Heart right ventricle (tissue), 16 donors: ENCODE data around the gene ZNHIT2. TPM values are rescaled to one million over a fixed set of nuclear protein-coding genes. Genes with fewer than 3 reads are reported as not detected.

Source experiments
- ATAC-seq, 8 donors: fragments of 200-7000 bp; cut with Tn5 transposase; one replicate each; pipeline ENCODE4 v1.9.1; 2020; ENCODE audit warnings: mild to moderate bottlenecking in 8 of 8, moderate library complexity in 8 of 8, moderate number of reproducible peaks in 1 of 8
- DNase-seq, 2 donors: peaks; one replicate each; pipeline ENCODE4 v3.0.0-alpha.2; 2020
- H3K27ac ChIP-seq, 10 donors: fragments of 200-600 bp; sonication (generic) in 2 of 10; one replicate each; pipeline versions ENCODE4 v1.5.0 to v1.8.0; 2020 to 2022; ENCODE audit warnings: mild to moderate bottlenecking in 3 of 10
- H3K27me3 ChIP-seq, 7 donors: fragments of 200-600 bp; one replicate each; pipeline ENCODE4 v1.8.0; 2021 to 2022; ENCODE audit warnings: mild to moderate bottlenecking in 2 of 7
- H3K36me3 ChIP-seq, 9 donors: fragments of 200-600 bp; sonication (generic) in 1 of 9; one replicate each; pipeline versions ENCODE4 v1.5.0 to v1.8.0; 2020 to 2022; ENCODE audit warnings: mild to moderate bottlenecking in 2 of 9
- H3K4me1 ChIP-seq, 9 donors: fragments of 200-600 bp; sonication (generic) in 1 of 9; one replicate each; pipeline versions ENCODE4 v1.5.0 to v1.8.0; 2020 to 2022; ENCODE audit warnings: mild to moderate bottlenecking in 4 of 9
- H3K4me3 ChIP-seq, 10 donors: fragments of 200-600 bp; sonication (generic) in 2 of 10; one replicate each; pipeline versions ENCODE4 v1.5.0 to v1.8.0; 2020 to 2022; ENCODE audit warnings: mild to moderate bottlenecking in 7 of 10, moderate library complexity in 2 of 10
- H3K9me3 ChIP-seq, 11 donors: fragments of 200-600 bp in 10 of 11; sonication (generic) in 2 of 11; one replicate each; pipeline versions ENCODE4 v1.5.0 to v1.8.0; 2013 to 2022; ENCODE audit warnings: mild to moderate bottlenecking in 2 of 11, control low read depth in 1 of 11, moderate library complexity in 1 of 11
- WGBS, 2 donors: extraction: QIAGEN DNeasy Blood & Tissue Kit; methylation state at CpG; one replicate each; pipeline ENCODE4 v1.1.7; 2013; ENCODE audit warnings: inconsistent platforms in 1 of 2; 5-methylcytosine and 5-hydroxymethylcytosine counted together
- intact Hi-C, 10 donors: fragments of 100-400 bp; cut with DNase I; formaldehyde crosslinking; loops; one replicate each; pipeline versions ENCODE4 v1.11.1 to v1.14.2; 2022
- polyA plus RNA-seq, 2 donors: library from polyadenylated mRNA; stranded (reverse); fragments of 200-250 nt; gene quantifications; one replicate each; pipeline ENCODE4 v1.2.3, GENCODE V29; 2013
- total RNA-seq, 10 donors: library from RNA; stranded (reverse); fragmentation: NEBNext Ultra II Directional in 3 of 10; extraction: Animal tissue kit (Norgen Biotek cat#: 25700) in 3 of 10; gene quantifications; one replicate each; pipeline versions ENCODE4 v1.2.1 to v1.2.4, GENCODE V29; 2021 to 2023
- TF ChIP-seq, protein P1 (sequence below), 9 donors: fragments of 200-600 bp; sonication (generic) in 2 of 9; IDR thresholded peaks; one replicate each; pipeline versions ENCODE4 v1.5.0 to v1.8.0; 2021 to 2022; ENCODE audit warnings: antibody characterized with exemption in 9 of 9, mild to moderate bottlenecking in 5 of 9, moderate library complexity in 1 of 9
- donor health status: Arrhythmogenic right ventricular cardiomyopathy.
- donor health status: ischemic (EF 13 %, LVEDD 7.1; RV severe dilation, severe dysfunction).
- donor health status: healthy with polysubstance abuse.
- donor health status: DM: no; HTN: yes; CAD: no.
- donor health status: DM: no; HTN: no; CAD: no.
- donor health status: ischemic (EF 25% LVEDD 6.9; RV normal size, moderate dysfunction).
- donor health status: ischemic (EF 25% LVEDD 5.7; RV mildly dilated, moderate dysfunction).
- donor health status: healthy.
- donor health status: DM: yes; HTN: yes; CAD: no.
- donor health status: Ischemic cardiomyopathy.
- donor health status: ischemic (EF 35%, LVEDD 5.7; RV mildly dilated, moderate dysfunction).
- donor health status: nonischemic (EF 11% LVEDD 7.7; RV severe dilation, severe dysfunction).
- donor health status: DM: yes; HTN: yes; CAD: no.
- donor health status: PGD.
- donor health status: ischemic (EF 29% LVEDD 5.4; RV normal size, mild dysfunction).
- donor health status: nonischemic (EF 23%, LVEDD 6.1; RV moderate dilation, normal function).

Gene ZNHIT2
- total and polyA plus RNA-seq, 12 donors = 4.3 to 17.5 (median 6.6) TPM

DNA sequence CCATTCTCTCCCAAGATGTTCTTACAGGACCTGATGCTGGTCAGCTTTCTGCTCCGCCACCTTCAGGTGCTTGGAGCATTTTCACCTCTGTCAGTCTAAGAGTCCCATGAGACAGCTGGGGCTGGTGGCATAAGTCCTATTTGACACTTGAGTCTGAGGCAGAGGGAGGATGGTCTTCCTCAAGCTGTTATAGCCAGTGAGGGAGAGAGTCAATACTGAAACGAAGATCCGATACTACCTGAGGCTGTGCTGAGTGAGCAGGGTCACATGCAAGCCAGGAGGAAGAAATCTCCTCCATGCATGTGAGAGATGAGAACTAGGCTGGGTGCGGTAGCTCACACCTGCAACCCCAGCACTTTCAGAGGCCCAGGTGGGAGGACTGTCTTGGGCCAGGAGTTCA lies 27.9 kb downstream of the ZNHIT2 start:
- DNase-seq = no peak
- TF ChIP-seq, protein P1, sequence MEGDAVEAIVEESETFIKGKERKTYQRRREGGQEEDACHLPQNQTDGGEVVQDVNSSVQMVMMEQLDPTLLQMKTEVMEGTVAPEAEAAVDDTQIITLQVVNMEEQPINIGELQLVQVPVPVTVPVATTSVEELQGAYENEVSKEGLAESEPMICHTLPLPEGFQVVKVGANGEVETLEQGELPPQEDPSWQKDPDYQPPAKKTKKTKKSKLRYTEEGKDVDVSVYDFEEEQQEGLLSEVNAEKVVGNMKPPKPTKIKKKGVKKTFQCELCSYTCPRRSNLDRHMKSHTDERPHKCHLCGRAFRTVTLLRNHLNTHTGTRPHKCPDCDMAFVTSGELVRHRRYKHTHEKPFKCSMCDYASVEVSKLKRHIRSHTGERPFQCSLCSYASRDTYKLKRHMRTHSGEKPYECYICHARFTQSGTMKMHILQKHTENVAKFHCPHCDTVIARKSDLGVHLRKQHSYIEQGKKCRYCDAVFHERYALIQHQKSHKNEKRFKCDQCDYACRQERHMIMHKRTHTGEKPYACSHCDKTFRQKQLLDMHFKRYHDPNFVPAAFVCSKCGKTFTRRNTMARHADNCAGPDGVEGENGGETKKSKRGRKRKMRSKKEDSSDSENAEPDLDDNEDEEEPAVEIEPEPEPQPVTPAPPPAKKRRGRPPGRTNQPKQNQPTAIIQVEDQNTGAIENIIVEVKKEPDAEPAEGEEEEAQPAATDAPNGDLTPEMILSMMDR (IDR thresholded peaks at IDR 0.05) = no peak
- Histone ChIP-seq H3K9me3 (no peaks in the 10 kb centered on the region), H3K27me3 (no peaks in the 10 kb centered on the region), H3K4me3 (no peak overlapping the region), H3K27ac (no peak overlapping the region), H3K36me3 (peaks cover 0 to 52% (median 17%) of the 10 kb centered on the region in 9 donors), H3K4me1 (peaks cover 5 to 14% (median 11%) of the 10 kb centered on the region in 9 donors)
- 94 to 95% methylated on average over 4 of the region's 4 CpGs for WGBS, 2 donors
- intact Hi-C loops = loop anchor here in 3 of 10 donors (5.0 to 10.0 kb wide), 3 partner anchors 42 to 165 kb away; partner anchors contain the start of genes ARL2 (in 1 of the 3) and PPP2R5B (in 1 of the 3)
- ATAC-seq = no peak

GRCh38 chr11:65087827-65088226 lies 29.7 kb downstream of the ZNHIT2 start:
- TF ChIP-seq, protein P1 (IDR thresholded peaks at IDR 0.05) = no peak

GRCh38 chr11:65087216-65087615 lies 30.3 kb downstream of the ZNHIT2 start:
- Histone ChIP-seq H3K4me3 (no peak overlapping the region), H3K27me3 (no peaks in the 10 kb centered on the region), H3K36me3 (peaks cover 0 to 52% (median 17%) of the 10 kb centered on the region in 9 donors), H3K9me3 (no peaks in the 10 kb centered on the region), H3K27ac (no peak overlapping the region), H3K4me1 (peaks cover 6 to 27% (median 20%) of the 10 kb centered on the region in 9 donors)
- no peak for ATAC-seq
- TF ChIP-seq, protein P1 (IDR thresholded peaks at IDR 0.05) = no peak
- intact Hi-C loops = loop anchor here in 3 of 10 donors (5.0 to 10.0 kb wide), 3 partner anchors 40 to 162 kb away; partner anchors contain the start of genes ARL2 (in 1 of the 3) and PPP2R5B (in 1 of the 3)
- no peak for DNase-seq
- WGBS, 2 donors = 91% methylated on average over 11 of the region's 11 CpGs

More at GRCh38 chr11:65087827-65088226, 29.7 kb downstream of the ZNHIT2 start:
- Histone ChIP-seq H3K36me3 (peaks cover 0 to 52% (median 17%) of the 10 kb centered on the region in 9 donors), H3K27ac (no peak overlapping the region), H3K9me3 (no peaks in the 10 kb centered on the region), H3K4me3 (no peak overlapping the region), H3K27me3 (no peaks in the 10 kb centered on the region), H3K4me1 (peaks cover 6 to 23% (median 20%) of the 10 kb centered on the region in 9 donors)
- no peak for DNase-seq
- WGBS, 2 donors = 92% methylated on average over 15 of the region's 15 CpGs
- intact Hi-C loops = loop anchor here in 3 of 10 donors (5.0 to 10.0 kb wide), 3 partner anchors 41 to 163 kb away; partner anchors contain the start of genes ARL2 (in 1 of the 3) and PPP2R5B (in 1 of the 3)
- ATAC-seq = no peak

DNA sequence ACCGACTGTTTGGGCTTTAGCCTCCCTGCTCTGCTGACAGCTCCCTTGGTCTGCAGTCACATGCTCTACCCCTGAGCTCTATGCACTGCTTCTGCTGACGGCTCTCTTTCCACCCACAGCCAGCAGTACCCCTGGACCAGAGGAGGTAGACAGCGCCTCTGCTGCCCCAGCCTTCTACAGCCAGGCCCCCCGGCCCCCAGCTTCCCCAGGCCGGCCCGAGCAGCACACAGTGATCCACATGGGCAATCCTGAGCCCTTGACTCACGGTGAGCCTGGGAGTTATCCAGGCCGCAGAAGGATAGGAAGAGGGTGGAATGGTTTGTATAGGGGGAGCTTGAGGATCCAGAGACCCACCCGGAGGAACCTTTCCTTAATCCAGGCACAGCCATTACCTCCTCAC lies 30.7 kb downstream of the ZNHIT2 start:
- H3K27ac ChIP-seq = no peak overlapping the region
- 93 to 94% methylated on average over 9 of the region's 9 CpGs for WGBS, 2 donors
- ATAC-seq (no peak), DNase-seq (no peak)
- H3K4me1 ChIP-seq = peaks cover 6 to 28% (median 20%) of the 10 kb centered on the region in 9 donors
- H3K36me3 ChIP-seq = peaks cover 0 to 52% (median 17%) of the 10 kb centered on the region in 9 donors
- H3K27me3 ChIP-seq = no peaks in the 10 kb centered on the region
- H3K4me3 ChIP-seq = no peak overlapping the region
- no peaks in the 10 kb centered on the region for H3K9me3 ChIP-seq
- intact Hi-C loops = loop anchor here in 3 of 10 donors (5.0 to 10.0 kb wide), 3 partner anchors 40 to 162 kb away; partner anchors contain the start of genes ARL2 (in 1 of the 3) and PPP2R5B (in 1 of the 3)
- TF ChIP-seq, protein P1 (IDR thresholded peaks at IDR 0.05) = no peak
